PC-3 (cell line): ENCODE measurements around the gene ADAM19. TPM values are rescaled to one million over a fixed set of nuclear protein-coding genes. Genes with fewer than 3 reads are reported as not detected.

Experiments
- ATAC-seq: fragments of 200-7000 bp; cut with Tn5 transposase; 2 replicates; pipeline ENCODE4 v1.9.1; 2020; ENCODE audit warnings: mild to moderate bottlenecking, moderate library complexity
- BruUV-seq: library from RNA; stranded (reverse); fragments of 400-500 nt; replicated peaks from 2 replicates; lab custom pipeline; 2021; lab: Mats Ljungman, UMichigan
- CTCF ChIA-PET: fragments of 300-600 bp; sonication (Branson Sonifier 250); formaldehyde crosslinking; loops from one replicate; lab custom pipeline; 2022; ENCODE audit warnings: antibody characterized with exemption; lab: Charles Lee
- POLR2A ChIA-PET: fragments of 300-600 bp; sonication (Branson Sonifier 250); formaldehyde crosslinking; loops from one replicate; lab custom pipeline; 2022; ENCODE audit warnings: antibody characterized with exemption; ENCODE audit not compliant: unreplicated experiment; lab: Charles Lee
- DNase-seq: peaks from one replicate; pipeline ENCODE4 v3.0.0-alpha.2; 2015
- H2AFZ ChIP-seq: fragments of 300-600 bp; sonication (generic); 2 replicates; pipeline ENCODE4 v1.6.0; 2016; ENCODE audit warnings: antibody characterized with exemption, low read length
- H3F3A ChIP-seq: fragments of 300-600 bp; sonication (generic); one replicate; pipeline ENCODE4 v1.6.0; 2017; ENCODE audit warnings: antibody characterized with exemption, low read length, control low read depth, mild to moderate bottlenecking; ENCODE audit not compliant: unreplicated experiment
- H3K27ac ChIP-seq: fragments of 300-600 bp; sonication (generic); 2 replicates; pipeline ENCODE4 v1.5.1; 2016; ENCODE audit warnings: mild to moderate bottlenecking, low read length
- H3K27me3 ChIP-seq: fragments of 300-600 bp; sonication (generic); 2 replicates; pipeline ENCODE4 v1.6.1; 2016; ENCODE audit warnings: low read length, mixed read lengths
- H3K36me3 ChIP-seq: fragments of 300-600 bp; sonication (generic); 2 replicates; pipeline ENCODE4 v1.6.1; 2016; ENCODE audit warnings: low read depth, mixed run types, low read length, mixed read lengths
- H3K4me1 ChIP-seq: fragments of 300-600 bp; sonication (generic); 2 replicates; pipeline ENCODE4 v1.5.1; 2016; ENCODE audit warnings: low read length; ENCODE audit not compliant: insufficient read depth
- H3K4me2 ChIP-seq: fragments of 300-600 bp; sonication (generic); 2 replicates; pipeline ENCODE4 v1.6.0; 2016; ENCODE audit warnings: low read length
- H3K4me3 ChIP-seq: fragments of 300-600 bp; sonication (generic); 2 replicates; pipeline ENCODE4 v1.5.1; 2016; ENCODE audit warnings: mild to moderate bottlenecking, low read length, mixed read lengths
- H3K79me2 ChIP-seq: fragments of 300-600 bp; sonication (generic); 2 replicates; pipeline ENCODE4 v1.6.1; 2017; ENCODE audit warnings: low read length, mixed read lengths
- H3K9ac ChIP-seq: fragments of 300-600 bp; sonication (generic); 2 replicates; pipeline ENCODE4 v1.6.0; 2016; ENCODE audit warnings: mild to moderate bottlenecking, low read length
- H3K9me2 ChIP-seq: fragments of 300-600 bp; sonication (generic); replicated peaks from 2 replicates; pipeline ENCODE4 v1.6.1; 2016; ENCODE audit warnings: mixed run types, low read length, mixed read lengths
- H3K9me3 ChIP-seq: fragments of 300-600 bp; sonication (generic); 2 replicates; pipeline ENCODE4 v1.6.1; 2016; ENCODE audit warnings: low read length, mixed read lengths
- H4K20me1 ChIP-seq: fragments of 300-600 bp; sonication (generic); 2 replicates; pipeline ENCODE4 v1.6.1; 2016; ENCODE audit warnings: low read length, mixed read lengths
- CTCF ChIP-seq: fragments of 300-600 bp; sonication (generic); conservative IDR thresholded peaks from 2 replicates; pipeline ENCODE4 v1.5.1; 2017; ENCODE audit warnings: antibody characterized with exemption, low read depth, mild to moderate bottlenecking, low read length
- EZH2 ChIP-seq: fragments of 300-600 bp; sonication (generic); IDR thresholded peaks from one replicate; pipeline ENCODE4 v1.6.1; 2017; ENCODE audit warnings: antibody characterized with exemption, mild to moderate bottlenecking, low read length; ENCODE audit not compliant: unreplicated experiment
- EZH2phosphoT487 ChIP-seq: fragments of 300-600 bp; sonication (generic); IDR thresholded peaks from 2 replicates; pipeline ENCODE4 v1.6.1; 2018; ENCODE audit warnings: mild to moderate bottlenecking, antibody characterized with exemption, low read length, borderline replicate concordance
- intact Hi-C: fragments of 100-400 bp; cut with micrococcal nuclease; formaldehyde crosslinking; loops from 2 replicates; pipeline ENCODE4 v1.9.0; 2023
- total RNA-seq: library from RNA; depleted of rRNA; stranded (reverse); fragments of >200 nt; gene quantifications from 2 replicates; pipeline ENCODE4 v1.2.3, GENCODE V29; 2014

Gene ADAM19
- total RNA-seq, 1 experiment from 2014 or later, result 115 TPM

- peak overlapping the region; percentile 64 for H3K4me2 ChIP-seq
- H3K27me3 ChIP-seq, result no peaks in the 10 kb centered on the region
- BruUV-seq, result no TSS peak
- H3K79me2 ChIP-seq, result peaks cover 92% of the 10 kb centered on the region
- no peaks in the 10 kb centered on the region; the same call in 1 of the 2 replicates for H3K9me2 ChIP-seq
- no peak overlapping the region for H3K4me3 ChIP-seq
- DNase-seq (no peak), ATAC-seq (no peak)
- H3K36me3 ChIP-seq, result peaks cover 70% of the 10 kb centered on the region
- ChIA-PET POLR2A (no interaction called here), CTCF (no interaction called here)
- TF ChIP-seq EZH2phosphoT487, result no peak
- TF ChIP-seq EZH2, result no peak
- no peak for TF ChIP-seq CTCF
- H3K27ac ChIP-seq, result peak overlapping the region; percentile 88
- peaks cover 56% of the 10 kb centered on the region for H3K4me1 ChIP-seq
- H3F3A ChIP-seq, result peaks cover 23% of the 10 kb centered on the region
- no peaks in the 10 kb centered on the region for H3K9me3 ChIP-seq
- no peaks in the 10 kb centered on the region for H4K20me1 ChIP-seq
- intact Hi-C loops, result no loop called here
- H2AFZ ChIP-seq, result no peak overlapping the region
- no peak overlapping the region for H3K9ac ChIP-seq
Observed at GRCh38 chr5:157556615-157557418, 18.8 kb downstream of the ADAM19 start.

DNA sequence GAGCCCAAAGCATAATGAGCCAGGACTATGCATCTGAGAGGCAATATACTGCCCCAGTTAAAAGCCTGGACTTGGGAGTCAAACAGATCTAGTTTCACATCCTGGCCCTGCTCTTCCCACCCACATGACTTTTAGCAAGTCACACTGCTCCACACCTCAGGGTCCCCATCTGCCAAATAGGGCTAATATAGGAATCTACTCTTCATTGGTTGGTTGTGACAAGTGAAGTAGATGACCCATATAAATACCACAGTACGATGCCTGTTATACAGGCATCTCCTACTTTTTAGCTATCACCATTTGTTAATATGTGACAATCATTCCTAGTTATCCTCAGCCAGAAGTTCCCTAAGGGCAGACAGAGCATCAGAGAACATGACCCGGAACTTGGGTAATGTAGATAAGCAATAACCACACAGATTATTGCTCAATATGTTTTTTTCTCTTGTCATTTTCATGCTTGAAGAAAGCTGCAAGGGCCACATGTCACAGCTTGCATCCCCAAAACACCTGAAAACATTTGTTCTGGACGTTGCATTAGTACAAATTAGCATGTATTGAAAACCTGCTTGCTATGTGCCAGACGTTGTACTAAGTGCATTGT, 20.4 kb downstream of the ADAM19 start:
- intact Hi-C loops, result no loop called here

More for the DNA sequence above, 20.4 kb downstream of the ADAM19 start:
- ATAC-seq, result no peak; the same call in 1 of the 2 replicates
- Histone ChIP-seq H3K4me1 (peaks cover 67% of the 10 kb centered on the region), H3K79me2 (peaks cover 92% of the 10 kb centered on the region), H3K9me3 (no peaks in the 10 kb centered on the region), H3K27me3 (no peaks in the 10 kb centered on the region), H4K20me1 (no peaks in the 10 kb centered on the region), H3F3A (peaks cover 23% of the 10 kb centered on the region), H3K4me3 (no peak overlapping the region), H3K27ac (no peak overlapping the region), H3K36me3 (peaks cover 62% of the 10 kb centered on the region), H3K9ac (no peak overlapping the region), H3K4me2 (no peak overlapping the region), H2AFZ (no peak overlapping the region), H3K9me2 (no peaks in the 10 kb centered on the region; the same call in 1 of the 2 replicates)
- no peak for DNase-seq
- TF ChIP-seq CTCF, result no peak
- TF ChIP-seq EZH2, result no peak
- TF ChIP-seq EZH2phosphoT487, result no peak
- BruUV-seq, result no TSS peak
- POLR2A ChIA-PET, result no interaction called here
- CTCF ChIA-PET, result no interaction called here
